ENCODE data around the gene ALDH3B2.

- TF ChIP-seq POLR2A (IDR thresholded peaks at IDR 0.05), result no peak
- no peak for TF ChIP-seq CTCF (IDR thresholded peaks at IDR 0.05)
Observed at GRCh38 chr11:67664213-67664585, 10.2 kb downstream of the ALDH3B2 start.

All from Peyer's patch (tissue), 4 donors.